Endothelial cell of umbilical vein (primary cell): ENCODE data around the gene SLC35G6. TPM values are rescaled to one million over a fixed set of nuclear protein-coding genes. Genes with fewer than 3 reads are reported as not detected.

ENCODE experiments used
- BruUV-seq: library from RNA; stranded (reverse); fragments of 400-500 nt; replicated peaks from 2 replicates; lab custom pipeline; 2021; lab: Mats Ljungman, UMichigan
- CTCF ChIA-PET: fragments of 300-600, 350-600 bp; sonication (Branson Sonifier 250); formaldehyde crosslinking; loops from one replicate; lab custom pipeline; 2021; ENCODE audit warnings: antibody characterized with exemption, inconsistent platforms; lab: Charles Lee
- POLR2A ChIA-PET: fragments of 300-600, 350-600 bp; sonication (Branson Sonifier 250); formaldehyde crosslinking; loops from one replicate; lab custom pipeline; 2021; ENCODE audit warnings: antibody characterized with exemption, inconsistent platforms; lab: Charles Lee
- DNase-seq: peaks from one replicate; pipeline ENCODE4 v3.0.0-alpha.2; 2011; ENCODE audit warnings: low read depth, low spot score
- FAIRE-seq: peaks from 2 replicates; lab custom pipeline; 2011; peaks lifted over from hg19 to GRCh38; lab: Jason Lieb, UNC
- H2AFZ ChIP-seq: 2 replicates; pipeline ENCODE4 v1.6.0; 2012; ENCODE audit warnings: low read depth, low read length, control low read depth, inconsistent platforms
- H3K27ac ChIP-seq: 2 replicates; pipeline ENCODE4 v1.5.1; 2011; ENCODE audit warnings: low read depth, mild to moderate bottlenecking, control low read depth, low read length, moderate library complexity; ENCODE audit not compliant: insufficient read depth
- H3K27me3 ChIP-seq, 2 experiments: 2 replicates each; pipeline versions ENCODE4 v1.6.0 to v1.6.1; 2011; ENCODE audit warnings: low read length in 2 of 2, mixed read lengths in 1 of 2; ENCODE audit not compliant: control insufficient read depth in 2 of 2, insufficient read depth in 2 of 2
- H3K36me3 ChIP-seq, 2 experiments: 2 replicates in 1 of 2; 3 replicates in 1 of 2; pipeline ENCODE4 v1.5.1; 2011; ENCODE audit warnings: low read length in 2 of 2, mild to moderate bottlenecking in 1 of 2, moderate library complexity in 1 of 2; ENCODE audit not compliant: control insufficient read depth in 2 of 2, insufficient read depth in 2 of 2; ENCODE audit errors: extremely low read depth in 1 of 2
- H3K4me1 ChIP-seq: 3 replicates; pipeline ENCODE4 v1.5.1; 2011; ENCODE audit warnings: mild to moderate bottlenecking, low read length; ENCODE audit not compliant: control insufficient read depth, insufficient read depth; ENCODE audit errors: extremely low read depth
- H3K4me2 ChIP-seq: 2 replicates; pipeline ENCODE4 v1.6.1; 2011; ENCODE audit warnings: low read length, control low read depth, mixed read lengths; ENCODE audit not compliant: insufficient read depth
- H3K4me3 ChIP-seq, 3 experiments: fragments of 200-600 bp in 1 of 3; sonication (generic), shearing (Covaris generic) in 1 of 3; replicated peaks in 1 of 3; 2 replicates each; pipeline ENCODE4 v1.5.1; 2011 to 2016; ENCODE audit warnings: control low read depth in 3 of 3, low read length in 3 of 3, mild to moderate bottlenecking in 2 of 3, inconsistent platforms in 1 of 3, low read depth in 1 of 3, moderate library complexity in 1 of 3; ENCODE audit not compliant: insufficient read depth in 1 of 3
- H3K79me2 ChIP-seq: 2 replicates; pipeline ENCODE4 v1.6.0; 2012; ENCODE audit warnings: low read length, inconsistent platforms; ENCODE audit not compliant: control insufficient read depth, insufficient read depth
- H3K9ac ChIP-seq: replicated peaks from 2 replicates; pipeline ENCODE3; 2011; ENCODE audit warnings: low read length, control low read depth; ENCODE audit not compliant: insufficient read depth; ENCODE audit errors: extremely low read depth
- H3K9me1 ChIP-seq: replicated peaks from 3 replicates; pipeline ENCODE4 v1.6.0; 2011; ENCODE audit warnings: mild to moderate bottlenecking, low read length; ENCODE audit not compliant: control insufficient read depth, insufficient read depth; ENCODE audit errors: extremely low read depth
- H3K9me3 ChIP-seq: replicated peaks from 2 replicates; pipeline ENCODE4 v1.5.1; 2012; ENCODE audit warnings: low read length, inconsistent platforms; ENCODE audit not compliant: control insufficient read depth, insufficient read depth
- H4K20me1 ChIP-seq: replicated peaks from 2 replicates; pipeline ENCODE3; 2011; ENCODE audit warnings: mild to moderate bottlenecking, low read length; ENCODE audit not compliant: control insufficient read depth, insufficient read depth; ENCODE audit errors: extremely low read depth
- EZH2 ChIP-seq: IDR thresholded peaks from 2 replicates; pipeline ENCODE4 v1.6.1; 2012; ENCODE audit warnings: borderline replicate concordance, low read depth, mild to moderate bottlenecking, moderate library complexity, low read length, inconsistent platforms; ENCODE audit not compliant: severe bottlenecking
- FOS ChIP-seq: IDR thresholded peaks from 2 replicates; pipeline ENCODE4 v1.6.1; 2011; ENCODE audit warnings: mild to moderate bottlenecking, low read length, moderate library complexity, borderline replicate concordance; ENCODE audit not compliant: insufficient read depth
- GATA2 ChIP-seq: IDR thresholded peaks from 2 replicates; pipeline ENCODE4 v1.7.0; 2011; ENCODE audit warnings: low read depth, mild to moderate bottlenecking, moderate library complexity, mixed read lengths, low read length; ENCODE audit not compliant: insufficient read length, insufficient read depth
- JUN ChIP-seq: IDR thresholded peaks from 2 replicates; pipeline ENCODE4 v1.6.1; 2011; ENCODE audit warnings: borderline replicate concordance, low read depth; ENCODE audit not compliant: insufficient read length, insufficient read depth
- MYC ChIP-seq: IDR thresholded peaks from one replicate; pipeline ENCODE4 v1.6.1; 2011; ENCODE audit warnings: mild to moderate bottlenecking, low read depth, low read length
- POLR2A ChIP-seq: IDR thresholded peaks from 2 replicates; pipeline ENCODE4 v1.6.1; 2012; ENCODE audit warnings: low read depth, mild to moderate bottlenecking, control low read depth, low read length
- POLR2AphosphoS5 ChIP-seq: IDR thresholded peaks from 2 replicates; pipeline ENCODE4 v1.6.1; 2012; ENCODE audit warnings: low read depth, mild to moderate bottlenecking, control low read depth, low read length, moderate library complexity; ENCODE audit not compliant: insufficient read depth
- dilution Hi-C: fragments of 300-500 bp; cut with MboI; formaldehyde crosslinking; loops from one replicate; pipeline ENCODE4 v1.15.0; 2019; ENCODE audit warnings: low sequenced_read_pairs; ENCODE audit not compliant: extremely low pct_ligation_motif_present
- intact Hi-C: fragments of 100-400 bp; cut with micrococcal nuclease; formaldehyde crosslinking; loops from one replicate; pipeline ENCODE4 v1.10.0; 2022
- polyA plus RNA-seq, 4 experiments: library from polyadenylated mRNA; depleted of rRNA in 3 of 4; stranded (reverse) in 3 of 4; unstranded in 1 of 4; fragments of >200 nt; gene quantifications; 2 replicates each; pipeline versions ENCODE4 v1.2.1 to v1.2.3, GENCODE V29; 2011 to 2012; ENCODE audit warnings: missing spikeins in 1 of 4
- total RNA-seq: library from RNA; stranded (reverse); gene quantifications from 2 replicates; pipeline ENCODE4 v1.2.3, GENCODE V29; 2021
- TF ChIP-seq, protein P1 (sequence below): IDR thresholded peaks from 2 replicates; pipeline ENCODE4 v1.6.1; 2011; ENCODE audit not compliant: insufficient read depth, insufficient read length
- TF ChIP-seq, protein P2 (sequence below), 2 donors: IDR thresholded peaks; 1 replicate in 1 of 2; 2 replicates in 1 of 2; pipeline ENCODE4 v1.5.1; 2011; ENCODE audit warnings: low read length in 2 of 2, mild to moderate bottlenecking in 2 of 2, moderate library complexity in 2 of 2, control low read depth in 1 of 2, inconsistent platforms in 1 of 2, low read depth in 1 of 2; ENCODE audit not compliant: insufficient read depth in 1 of 2; ENCODE audit errors: extremely low read depth in 1 of 2

The SLC35G6 gene
- total and polyA plus RNA-seq, 2 donors (not counting 3 experiments of a cell fraction or from before 2014, with no cell fraction given), result not detected

DNA sequence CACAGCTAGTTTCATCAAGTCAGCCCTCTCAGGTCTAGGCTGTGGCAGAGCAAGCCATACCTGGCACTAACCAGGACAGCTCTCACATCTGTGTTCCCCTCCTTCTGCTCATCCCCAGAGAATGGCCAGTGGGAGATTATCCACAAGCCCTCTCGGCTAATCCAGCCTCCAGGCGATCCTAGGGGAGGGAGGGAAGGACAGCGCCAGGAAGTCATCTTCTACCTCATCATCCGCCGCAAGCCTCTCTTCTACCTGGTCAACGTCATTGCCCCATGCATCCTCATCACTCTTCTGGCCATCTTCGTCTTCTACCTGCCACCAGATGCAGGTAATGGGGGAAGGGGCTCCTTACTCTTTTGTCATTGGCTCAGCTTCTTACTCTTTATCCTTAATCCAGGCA, 32.8 kb upstream of the SLC35G6 start:
- Histone ChIP-seq H3K4me3 (no peak overlapping the region), H3K9me3 (no peaks in the 10 kb centered on the region), H3K36me3 (no peaks in the 10 kb centered on the region), H2AFZ (no peak overlapping the region), H3K9me1 (no peaks in the 10 kb centered on the region), H3K4me1 (peaks cover 11% of the 10 kb centered on the region), H3K79me2 (no peaks in the 10 kb centered on the region), H3K4me2 (no peak overlapping the region), H3K9ac (no peak overlapping the region), H4K20me1 (no peaks in the 10 kb centered on the region), H3K27ac (no peak overlapping the region), H3K27me3 (peaks cover 19% of the 10 kb centered on the region in 2 experiments)
- DNase-seq (no peak), FAIRE-seq (no peak)
- ChIA-PET CTCF (interaction anchor here (1.2 to 1.7 kb wide), 3 partner anchors 8 to 12 kb away, joined by 3 to 4 read pairs (median 3); partner anchors contain the start of gene FGF11), POLR2A (no interaction called here)
- TF ChIP-seq, protein P1, sequence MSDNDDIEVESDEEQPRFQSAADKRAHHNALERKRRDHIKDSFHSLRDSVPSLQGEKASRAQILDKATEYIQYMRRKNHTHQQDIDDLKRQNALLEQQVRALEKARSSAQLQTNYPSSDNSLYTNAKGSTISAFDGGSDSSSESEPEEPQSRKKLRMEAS, result no peak
- TF ChIP-seq, protein P2, sequence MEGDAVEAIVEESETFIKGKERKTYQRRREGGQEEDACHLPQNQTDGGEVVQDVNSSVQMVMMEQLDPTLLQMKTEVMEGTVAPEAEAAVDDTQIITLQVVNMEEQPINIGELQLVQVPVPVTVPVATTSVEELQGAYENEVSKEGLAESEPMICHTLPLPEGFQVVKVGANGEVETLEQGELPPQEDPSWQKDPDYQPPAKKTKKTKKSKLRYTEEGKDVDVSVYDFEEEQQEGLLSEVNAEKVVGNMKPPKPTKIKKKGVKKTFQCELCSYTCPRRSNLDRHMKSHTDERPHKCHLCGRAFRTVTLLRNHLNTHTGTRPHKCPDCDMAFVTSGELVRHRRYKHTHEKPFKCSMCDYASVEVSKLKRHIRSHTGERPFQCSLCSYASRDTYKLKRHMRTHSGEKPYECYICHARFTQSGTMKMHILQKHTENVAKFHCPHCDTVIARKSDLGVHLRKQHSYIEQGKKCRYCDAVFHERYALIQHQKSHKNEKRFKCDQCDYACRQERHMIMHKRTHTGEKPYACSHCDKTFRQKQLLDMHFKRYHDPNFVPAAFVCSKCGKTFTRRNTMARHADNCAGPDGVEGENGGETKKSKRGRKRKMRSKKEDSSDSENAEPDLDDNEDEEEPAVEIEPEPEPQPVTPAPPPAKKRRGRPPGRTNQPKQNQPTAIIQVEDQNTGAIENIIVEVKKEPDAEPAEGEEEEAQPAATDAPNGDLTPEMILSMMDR (IDR thresholded peaks at IDR 0.05; ENCODE audit: extremely low read depth in 1 of 2, insufficient read depth in 1 of 2, low read depth in 1 of 2, low read length in 2 of 2), result no peak
- dilution Hi-C loops (no loop called here), intact Hi-C loops (no loop called here)
- no TSS peak for BruUV-seq

DNA sequence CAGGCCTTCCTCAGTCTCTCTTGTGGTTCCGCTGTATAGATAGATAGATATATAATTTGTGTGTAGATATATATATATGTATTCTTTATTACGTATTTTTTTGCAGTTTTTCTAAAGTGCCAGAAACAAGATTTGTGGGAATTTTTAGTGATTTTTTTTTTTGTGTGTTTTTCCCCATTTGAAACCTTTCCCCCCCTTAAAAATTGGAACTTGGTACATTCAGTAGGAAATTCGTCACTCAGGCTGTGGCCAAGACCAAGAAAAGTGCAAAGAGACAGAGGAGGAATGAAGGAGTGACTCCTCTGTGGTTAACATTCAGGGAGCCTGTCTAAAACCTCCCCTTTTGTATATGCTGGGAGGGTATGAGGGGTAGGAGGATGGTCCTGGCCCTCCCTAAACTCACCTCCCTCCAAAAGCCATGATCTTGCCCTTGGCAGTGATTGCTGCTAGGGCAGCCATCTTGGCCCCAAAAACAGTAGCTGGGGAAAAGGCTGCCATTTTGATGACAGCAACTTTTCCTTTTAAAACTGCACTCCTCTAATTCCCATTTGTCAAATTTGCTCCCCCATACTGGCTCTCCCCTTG, 21.2 kb upstream of the SLC35G6 start:
- no peaks in the 10 kb centered on the region for H3K79me2 ChIP-seq
- intact Hi-C loops, result no loop called here
- H3K4me1 ChIP-seq, result no peaks in the 10 kb centered on the region
- no peaks in the 10 kb centered on the region for H4K20me1 ChIP-seq
- no peak overlapping the region for H3K4me3 ChIP-seq
- TF ChIP-seq EZH2, result no peak
- no peak for TF ChIP-seq JUN
- TF ChIP-seq, protein P1, result no peak
- TF ChIP-seq FOS, result no peak
- TF ChIP-seq, protein P2 (IDR thresholded peaks at IDR 0.05; ENCODE audit: extremely low read depth in 1 of 2, insufficient read depth in 1 of 2, low read depth in 1 of 2, low read length in 2 of 2), result no peak
- no peak for TF ChIP-seq POLR2A
- TF ChIP-seq MYC, result no peak
- no peak for TF ChIP-seq GATA2
- no peak for TF ChIP-seq POLR2AphosphoS5
- H3K27me3 ChIP-seq, result no peaks in the 10 kb centered on the region
- H3K4me2 ChIP-seq, result no peak overlapping the region
- H3K9ac ChIP-seq, result no peak overlapping the region
- BruUV-seq, result no TSS peak
- no peak overlapping the region for H2AFZ ChIP-seq
- no peaks in the 10 kb centered on the region for H3K9me1 ChIP-seq
- CTCF ChIA-PET, result interaction anchor here (1.3 kb wide), 1 partner anchor 16 kb away, joined by 4 read pairs; no protein-coding TSS in a partner anchor
- no peaks in the 10 kb centered on the region for H3K9me3 ChIP-seq
- H3K27ac ChIP-seq, result no peak overlapping the region
- POLR2A ChIA-PET, result interaction anchor here (0.7 kb wide), 2 partner anchors 27 to 28 kb away, joined by 5 to 9 read pairs; no protein-coding TSS in a partner anchor
- dilution Hi-C loops, result no loop called here
- DNase-seq, result no peak
- FAIRE-seq, result no peak
- peaks cover 0 to 12% of the 10 kb centered on the region in 2 experiments for H3K36me3 ChIP-seq
